RKO (cell line): Measurements from ENCODE around the gene ZNF467.
A peak's percentile ranks its signal among the peaks of the same experiment; 100 is the strongest.

Source experiments
- DNase-seq: peaks from one replicate; pipeline ENCODE4 v3.0.0-alpha.2; 2016; ENCODE audit warnings: low spot score

ZNF467 gene

GRCh38 chr7:149773446-149774236 lies at the start of gene ZNF467:
TSS of gene ZNF467 (minus strand) at chr7:149773588. CDS start at chr7:149771032, 2,556 bp downstream.
- DNase-seq = no peak

- DNase-seq = no peak
These were observed 49.1 kb upstream of the ZNF467 start for GRCh38 chr7:149822353-149822943.

GRCh38 chr7:149821191-149822148 lies 48.1 kb upstream of the ZNF467 start:
- no peak for DNase-seq

- DNase-seq = no peak
These were observed 47.3 kb upstream of the ZNF467 start for GRCh38 chr7:149820622-149821190.

- no peak for DNase-seq
These were observed 46.6 kb upstream of the ZNF467 start for GRCh38 chr7:149819961-149820340.

GRCh38 chr7:149819141-149819960 lies 46.0 kb upstream of the ZNF467 start:
- DNase-seq = no peak

- DNase-seq = no peak
These were observed 45.1 kb upstream of the ZNF467 start for GRCh38 chr7:149818536-149818840.

GRCh38 chr7:149817836-149818535 lies 44.6 kb upstream of the ZNF467 start:
- no peak for DNase-seq

- no peak for DNase-seq
These were observed 43.9 kb upstream of the ZNF467 start for GRCh38 chr7:149817301-149817771.

- no peak for DNase-seq
These were observed 43.4 kb upstream of the ZNF467 start for GRCh38 chr7:149816794-149817193.

GRCh38 chr7:149816267-149816751 lies 42.9 kb upstream of the ZNF467 start:
- DNase-seq = no peak

- no peak for DNase-seq
These were observed 42.4 kb upstream of the ZNF467 start for GRCh38 chr7:149815661-149816266.

- no peak for DNase-seq
These were observed 41.7 kb upstream of the ZNF467 start for GRCh38 chr7:149815121-149815520.

- no peak for DNase-seq
These were observed 41.1 kb upstream of the ZNF467 start for GRCh38 chr7:149814494-149814893.

- no peak for DNase-seq
These were observed 40.1 kb upstream of the ZNF467 start for GRCh38 chr7:149813254-149814035.

GRCh38 chr7:149811831-149812490 lies 38.6 kb upstream of the ZNF467 start:
- DNase-seq = no peak

GRCh38 chr7:149811221-149811620 lies 37.8 kb upstream of the ZNF467 start:
- peak; percentile 16 for DNase-seq

- DNase-seq = no peak
These were observed 35.8 kb upstream of the ZNF467 start for GRCh38 chr7:149809215-149809614.

GRCh38 chr7:149808311-149808710 lies 34.9 kb upstream of the ZNF467 start:
- DNase-seq = no peak
